Measurements from ENCODE around the gene DDX56. TPM values are rescaled to one million over a fixed set of nuclear protein-coding genes. Genes with fewer than 3 reads are reported as not detected.
"Not testable (repeated sequence)": the region's sequence is repeated elsewhere in the genome, so short reads cannot be mapped to it uniquely, and the experiment has no call there.

The DDX56 gene
- total RNA-seq, 1 experiment from 2014 or later: 182 TPM

- not testable (repeated sequence) for DNase-seq (ENCODE audit: low spot score)
Observed at GRCh38 chr7:44562622-44562962, 11.1 kb downstream of the DDX56 start.

GRCh38 chr7:44561962-44562621 lies 11.6 kb downstream of the DDX56 start:
- peak; percentile 84 for DNase-seq (ENCODE audit: low spot score)

- no peak for DNase-seq (ENCODE audit: low spot score)
Observed at GRCh38 chr7:44561481-44561880, 12.2 kb downstream of the DDX56 start.

- no peak for DNase-seq (ENCODE audit: low spot score)
Observed at GRCh38 chr7:44559485-44559884, 14.2 kb downstream of the DDX56 start.

- no peak for DNase-seq (ENCODE audit: low spot score)
Observed at GRCh38 chr7:44557485-44557884, 16.2 kb downstream of the DDX56 start.

GRCh38 chr7:44555350-44555749 lies 18.4 kb downstream of the DDX56 start:
- no peak for DNase-seq (ENCODE audit: low spot score)

GRCh38 chr7:44552473-44553005 lies 21.2 kb downstream of the DDX56 start:
- not testable (repeated sequence) for DNase-seq (ENCODE audit: low spot score)

- DNase-seq (ENCODE audit: low spot score): no peak
Observed at GRCh38 chr7:44549457-44549856, 24.3 kb downstream of the DDX56 start.

- DNase-seq (ENCODE audit: low spot score): no peak
Observed at GRCh38 chr7:44548893-44549292, 24.8 kb downstream of the DDX56 start.

- DNase-seq (ENCODE audit: low spot score): no peak
Observed at GRCh38 chr7:44547536-44548231, 26.0 kb downstream of the DDX56 start.

- peak; percentile 14 for DNase-seq (ENCODE audit: low spot score)
Observed at GRCh38 chr7:44541876-44542610, 31.7 kb downstream of the DDX56 start.

GRCh38 chr7:44541028-44541869 lies 32.5 kb downstream of the DDX56 start, which contains the start of gene NPC1L1:
Gene NPC1L1, minus strand, starts transcription at chr7:44541330. Its CDS starts 71 bp downstream, at chr7:44541259.
- DNase-seq (ENCODE audit: low spot score): no peak

GRCh38 chr7:44540592-44541027 lies 33.1 kb downstream of the DDX56 start:
- DNase-seq (ENCODE audit: low spot score): peak; percentile 12

- DNase-seq (ENCODE audit: low spot score): peak; percentile 14
Observed at GRCh38 chr7:44539669-44540506, 33.8 kb downstream of the DDX56 start.

GRCh38 chr7:44538798-44539668 lies 34.7 kb downstream of the DDX56 start:
- DNase-seq (ENCODE audit: low spot score): peak; percentile 21

GRCh38 chr7:44538093-44538797 lies 35.5 kb downstream of the DDX56 start:
- no peak for DNase-seq (ENCODE audit: low spot score)

- DNase-seq (ENCODE audit: low spot score): no peak
Observed at GRCh38 chr7:44537442-44537841, 36.3 kb downstream of the DDX56 start.

GRCh38 chr7:44536090-44536489 lies 37.6 kb downstream of the DDX56 start:
- no peak for DNase-seq (ENCODE audit: low spot score)
